G401 (cell line): ENCODE data around the gene GFPT1. TPM values are rescaled to one million over a fixed set of nuclear protein-coding genes. Genes with fewer than 3 reads are reported as not detected.
"Not testable (repeated sequence)": the region's sequence is repeated elsewhere in the genome, so short reads cannot be mapped to it uniquely, and the experiment has no call there.

Source experiments
- DNase-seq: peaks from one replicate; pipeline ENCODE4 v3.0.0-alpha.2; 2015; ENCODE audit warnings: low spot score
- in situ Hi-C: cut with HindIII; loops from 2 replicates; pipeline ENCODE4 v1.10.0; 2016; ENCODE audit warnings: low sequenced_read_pairs, mixed read lengths
- total RNA-seq: library from RNA; depleted of rRNA; stranded (reverse); fragments of >200 nt; shearing (Covaris generic); gene quantifications from 2 replicates; pipeline ENCODE4 v1.2.3, GENCODE V29; 2014

Gene GFPT1
- total RNA-seq, 1 experiment from 2014 or later, result 20.4 TPM

- in situ Hi-C loops, result no loop called here
- DNase-seq, result peak; percentile 15
Observed at GRCh38 chr2:69385443-69386151, 1.4 kb downstream of the GFPT1 start.

- DNase-seq, result no peak
- in situ Hi-C loops, result no loop called here
Observed at GRCh38 chr2:69384618-69385081, 2.4 kb downstream of the GFPT1 start.

- in situ Hi-C loops, result no loop called here
- DNase-seq, result no peak
Observed at GRCh38 chr2:69383176-69383812, 3.7 kb downstream of the GFPT1 start.

GRCh38 chr2:69382547-69382946 lies 4.5 kb downstream of the GFPT1 start:
- no peak for DNase-seq
- in situ Hi-C loops, result no loop called here

GRCh38 chr2:69381337-69381737 lies 5.7 kb downstream of the GFPT1 start:
- no peak for DNase-seq
- in situ Hi-C loops, result no loop called here

GRCh38 chr2:69380072-69380917 lies 6.7 kb downstream of the GFPT1 start:
- in situ Hi-C loops, result no loop called here
- no peak for DNase-seq

- DNase-seq, result no peak
- in situ Hi-C loops, result no loop called here
Observed at GRCh38 chr2:69376403-69376802, 10.6 kb downstream of the GFPT1 start.

- peak; percentile 29 for DNase-seq
- in situ Hi-C loops, result no loop called here
Observed at GRCh38 chr2:69375494-69376353, 11.3 kb downstream of the GFPT1 start.

GRCh38 chr2:69372767-69373166 lies 14.3 kb downstream of the GFPT1 start:
- no peak for DNase-seq
- in situ Hi-C loops, result no loop called here

GRCh38 chr2:69369802-69370201 lies 17.2 kb downstream of the GFPT1 start:
- in situ Hi-C loops, result no loop called here

GRCh38 chr2:69368588-69368987 lies 18.4 kb downstream of the GFPT1 start:
- no peak for DNase-seq

More at GRCh38 chr2:69369802-69370201, 17.2 kb downstream of the GFPT1 start:
- no peak for DNase-seq

GRCh38 chr2:69359371-69359770 lies 27.7 kb downstream of the GFPT1 start:
- DNase-seq, result no peak
- in situ Hi-C loops, result no loop called here

More at GRCh38 chr2:69368588-69368987, 18.4 kb downstream of the GFPT1 start:
- in situ Hi-C loops, result no loop called here

- DNase-seq, result no peak
- in situ Hi-C loops, result no loop called here
Observed at GRCh38 chr2:69358914-69359313, 28.1 kb downstream of the GFPT1 start.

GRCh38 chr2:69356471-69356870 lies 30.6 kb downstream of the GFPT1 start:
- DNase-seq, result no peak
- in situ Hi-C loops, result no loop called here

- in situ Hi-C loops, DNase-seq: not testable (repeated sequence)
Observed at GRCh38 chr2:69354976-69355375, 32.1 kb downstream of the GFPT1 start.

GRCh38 chr2:69353360-69353759 lies 33.7 kb downstream of the GFPT1 start:
- in situ Hi-C loops, result no loop called here
- no peak for DNase-seq

GRCh38 chr2:69348781-69349180 lies 38.2 kb downstream of the GFPT1 start:
- no peak for DNase-seq
- in situ Hi-C loops, result no loop called here

GRCh38 chr2:69345434-69345833 lies 41.6 kb downstream of the GFPT1 start:
- DNase-seq, result no peak
- in situ Hi-C loops, result no loop called here

GRCh38 chr2:69344305-69344704 lies 42.7 kb downstream of the GFPT1 start:
- no peak for DNase-seq
- in situ Hi-C loops, result no loop called here
